MCF 10A (cell line): ENCODE results near the gene SLC1A1. TPM values are rescaled to one million over a fixed set of nuclear protein-coding genes. Genes with fewer than 3 reads are reported as not detected.

Experiments
- BruUV-seq: library from RNA; stranded (reverse); fragments of 400-500 nt; replicated peaks from 2 replicates; lab custom pipeline; 2021; lab: Mats Ljungman, UMichigan
- CTCF ChIA-PET: fragments of 300-600 bp; sonication (Branson Sonifier 250); formaldehyde crosslinking; extraction: SDS; loops from one replicate; lab custom pipeline; 2021; ENCODE audit warnings: antibody characterized with exemption, inconsistent platforms; lab: Yijun Ruan, JAX
- POLR2A ChIA-PET: fragments of 300-600, 350-650 bp; sonication (Branson Sonifier 250); formaldehyde crosslinking; extraction: SDS; loops from one replicate; lab custom pipeline; 2020; ENCODE audit warnings: antibody characterized with exemption, inconsistent platforms; lab: Yijun Ruan, JAX
- DNase-seq: peaks from one replicate; pipeline ENCODE4 v3.0.0-alpha.2; 2018; ENCODE audit not compliant: unreplicated experiment
- H3K27ac Mint-ChIP-seq: one replicate; pipeline ENCODE4 v1.8.0; 2022; ENCODE audit warnings: mild to moderate bottlenecking, low read depth, mixed read lengths; ENCODE audit not compliant: unreplicated experiment
- H3K27me3 Mint-ChIP-seq: one replicate; pipeline ENCODE4 v1.8.0; 2022; ENCODE audit warnings: mixed read lengths; ENCODE audit not compliant: insufficient read depth, unreplicated experiment
- H3K36me3 Mint-ChIP-seq: one replicate; pipeline ENCODE4 v1.8.0; 2022; ENCODE audit warnings: mild to moderate bottlenecking, moderate library complexity, mixed read lengths; ENCODE audit not compliant: insufficient read depth, unreplicated experiment
- H3K4me1 Mint-ChIP-seq: one replicate; pipeline ENCODE4 v1.8.0; 2022; ENCODE audit warnings: mixed read lengths; ENCODE audit not compliant: insufficient read depth, unreplicated experiment
- H3K4me3 Mint-ChIP-seq: one replicate; pipeline ENCODE4 v1.8.0; 2022; ENCODE audit warnings: mild to moderate bottlenecking, moderate library complexity, mixed read lengths; ENCODE audit not compliant: unreplicated experiment
- H3K9me3 Mint-ChIP-seq: one replicate; pipeline ENCODE4 v1.8.0; 2022; ENCODE audit warnings: mixed read lengths; ENCODE audit not compliant: unreplicated experiment
- CTCF ChIP-seq: fragments of 200-600 bp; IDR thresholded peaks from one replicate; pipeline ENCODE4 v1.8.0; 2022; ENCODE audit warnings: antibody characterized with exemption, mild to moderate bottlenecking; ENCODE audit not compliant: unreplicated experiment
- intact Hi-C: fragments of 100-400 bp; cut with micrococcal nuclease; formaldehyde crosslinking; loops from 2 replicates; pipeline ENCODE4 v1.14.1; 2022
- total RNA-seq: library from RNA; stranded (reverse); gene quantifications from 2 replicates; pipeline ENCODE4 v1.2.3, GENCODE V29; 2022

Gene SLC1A1
- total RNA-seq, 1 experiment from 2014 or later = 0.16 TPM

GRCh38 chr9:4494332-4494731 is 4.1 kb downstream of the SLC1A1 start:
- Mint-ChIP-seq H3K9me3 (no peaks in the 10 kb centered on the region), H3K27ac (no peak overlapping the region), H3K27me3 (peaks cover 12% of the 10 kb centered on the region), H3K4me1 (no peaks in the 10 kb centered on the region), H3K36me3 (no peaks in the 10 kb centered on the region), H3K4me3 (no peak overlapping the region)
- intact Hi-C loops = no loop called here
- CTCF ChIA-PET = interaction anchor here (0.7 kb wide), 1 partner anchor 11 kb away, joined by 3 read pairs; no protein-coding TSS in a partner anchor
- BruUV-seq = no TSS peak
- no peak for TF ChIP-seq CTCF
- POLR2A ChIA-PET = no interaction called here
- no peak for DNase-seq

GRCh38 chr9:4494806-4495205 is 4.5 kb downstream of the SLC1A1 start:
- H3K4me1 Mint-ChIP-seq = no peaks in the 10 kb centered on the region
- no peak for DNase-seq
- H3K27ac Mint-ChIP-seq = no peak overlapping the region
- H3K36me3 Mint-ChIP-seq = no peaks in the 10 kb centered on the region
- CTCF ChIA-PET = interaction anchor here (0.7 kb wide), 1 partner anchor 10 kb away, joined by 3 read pairs; no protein-coding TSS in a partner anchor
- no peak overlapping the region for H3K4me3 Mint-ChIP-seq
- POLR2A ChIA-PET = no interaction called here
- H3K27me3 Mint-ChIP-seq = peaks cover 12% of the 10 kb centered on the region
- intact Hi-C loops = no loop called here
- TF ChIP-seq CTCF = no peak
- no TSS peak for BruUV-seq
- H3K9me3 Mint-ChIP-seq = no peaks in the 10 kb centered on the region

GRCh38 chr9:4495537-4495936 is 5.3 kb downstream of the SLC1A1 start:
- TF ChIP-seq CTCF = no peak
- intact Hi-C loops = no loop called here
- DNase-seq = no peak
- H3K27me3 Mint-ChIP-seq = peaks cover 12% of the 10 kb centered on the region
- POLR2A ChIA-PET = no interaction called here
- no peaks in the 10 kb centered on the region for H3K36me3 Mint-ChIP-seq
- H3K27ac Mint-ChIP-seq = no peak overlapping the region
- no peak overlapping the region for H3K4me3 Mint-ChIP-seq
- no peaks in the 10 kb centered on the region for H3K9me3 Mint-ChIP-seq
- CTCF ChIA-PET = no interaction called here
- no TSS peak for BruUV-seq
- H3K4me1 Mint-ChIP-seq = no peaks in the 10 kb centered on the region

- ChIA-PET CTCF (no interaction called here), POLR2A (no interaction called here)
- no peak for TF ChIP-seq CTCF
- DNase-seq = no peak
- H3K4me3 Mint-ChIP-seq = no peak overlapping the region
- peaks cover 12% of the 10 kb centered on the region for H3K27me3 Mint-ChIP-seq
- H3K27ac Mint-ChIP-seq = no peak overlapping the region
- no peaks in the 10 kb centered on the region for H3K9me3 Mint-ChIP-seq
- no TSS peak for BruUV-seq
- H3K36me3 Mint-ChIP-seq = no peaks in the 10 kb centered on the region
- H3K4me1 Mint-ChIP-seq = no peaks in the 10 kb centered on the region
- intact Hi-C loops = no loop called here
These were observed 6.2 kb downstream of the SLC1A1 start for GRCh38 chr9:4496497-4496896.
